Jurkat, Clone E6-1 (cell line): Measurements from ENCODE around the gene CSMD2.

Source experiments
- DNase-seq: peaks from one replicate; pipeline ENCODE4 v3.0.0-alpha.2; 2011; ENCODE audit warnings: low read depth, low spot score
- H3K4me3 ChIP-seq: 2 replicates; pipeline ENCODE4 v1.5.1; 2011; ENCODE audit warnings: mild to moderate bottlenecking, low read length, control low read depth, moderate library complexity

Gene CSMD2

DNA sequence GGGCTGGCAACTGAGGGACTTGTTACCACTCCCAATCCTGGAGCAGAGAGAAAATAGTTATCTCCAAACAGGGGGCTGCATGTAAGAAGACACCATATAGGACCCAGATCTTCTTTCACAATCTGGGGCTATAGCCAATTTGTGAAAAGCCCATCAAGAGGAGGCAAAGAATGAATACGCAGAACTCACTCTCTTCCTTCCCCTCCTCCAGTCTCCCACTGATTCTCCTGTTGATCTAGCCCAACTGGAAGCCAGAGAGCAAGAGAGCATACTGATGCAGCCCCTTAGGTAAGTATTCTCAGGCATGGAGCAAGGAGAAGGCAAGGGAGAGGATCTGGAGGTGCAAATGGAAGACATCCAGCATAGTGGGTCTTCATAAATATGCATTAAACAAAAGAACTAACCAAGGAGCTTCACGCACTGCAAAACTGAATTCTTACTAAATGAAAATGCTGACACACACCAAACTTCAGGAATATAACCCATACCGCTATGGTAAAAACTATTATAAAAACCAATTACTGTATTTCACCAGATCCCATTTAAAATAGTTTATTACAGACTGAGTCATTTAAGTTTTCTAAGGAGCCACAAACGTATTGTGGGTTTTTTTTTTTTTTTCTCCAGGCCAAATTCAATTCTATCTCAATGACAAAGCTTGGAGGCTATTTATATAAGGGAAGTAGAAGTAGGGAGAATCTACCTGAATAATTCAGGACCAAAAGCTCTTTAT, 316.7 kb downstream of the CSMD2 start:
- DNase-seq: no peak
- H3K4me3 ChIP-seq: no peak overlapping the region

DNA sequence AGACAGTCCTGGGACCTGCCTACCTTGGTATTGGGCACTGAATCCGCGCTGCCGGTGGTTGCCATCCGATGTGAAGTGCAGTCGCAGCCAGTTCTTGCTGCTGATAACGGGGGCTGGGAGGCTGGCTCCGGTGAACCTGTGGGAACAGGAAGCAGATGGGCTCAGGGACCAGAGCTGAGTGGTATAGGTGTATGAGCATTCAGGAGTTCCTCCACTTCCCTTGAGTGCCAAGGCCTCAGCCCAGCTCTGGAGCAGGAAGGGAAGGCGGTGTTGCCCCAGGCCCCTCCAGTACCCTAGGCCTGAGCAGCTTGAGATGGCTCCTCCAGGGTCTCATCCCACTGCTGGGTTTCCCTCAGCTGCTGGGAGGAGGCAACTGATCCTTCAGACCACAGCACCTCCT, 318.2 kb downstream of the CSMD2 start:
- H3K4me3 ChIP-seq: no peak overlapping the region
- DNase-seq: no peak

DNA sequence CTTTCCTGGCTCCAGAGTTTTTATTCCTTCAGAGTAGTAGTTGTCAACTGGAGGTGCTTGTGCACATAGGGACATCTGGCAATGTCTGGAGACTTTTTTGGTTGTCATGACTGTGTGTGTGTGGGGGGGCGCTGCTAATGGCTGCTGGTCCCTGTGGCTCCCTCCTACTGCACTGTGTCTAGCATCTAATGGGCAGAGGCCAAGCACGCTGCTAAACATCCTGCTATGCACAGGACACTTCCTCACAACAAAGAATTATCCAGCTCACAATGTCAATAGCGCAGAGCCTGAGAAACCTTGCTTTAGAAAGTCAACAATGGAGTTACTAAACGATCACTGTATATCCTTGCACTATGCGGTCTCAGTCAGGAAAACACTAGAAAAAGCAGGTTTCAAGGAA, 320.9 kb downstream of the CSMD2 start:
- no peak overlapping the region for H3K4me3 ChIP-seq
- no peak for DNase-seq

DNA sequence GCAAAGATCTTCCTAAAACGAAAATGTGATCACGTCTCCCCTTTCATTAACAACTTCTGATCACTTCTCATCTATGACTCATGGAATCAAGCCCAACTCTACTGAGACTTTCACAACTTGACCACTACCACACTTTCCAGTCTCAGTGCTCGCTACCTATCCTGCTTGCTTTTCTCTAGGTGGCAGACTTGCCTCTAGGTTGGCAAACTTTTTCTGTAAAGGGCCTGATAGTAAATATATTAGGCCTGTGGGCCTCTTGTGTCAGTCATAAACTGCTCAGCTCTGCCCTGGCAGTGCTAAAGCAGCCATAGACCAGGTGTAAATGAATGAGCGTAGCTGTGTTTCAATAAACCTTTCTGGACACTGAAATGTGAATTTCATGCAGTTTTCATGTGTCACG, 322.7 kb downstream of the CSMD2 start:
- DNase-seq: no peak
- H3K4me3 ChIP-seq: no peak overlapping the region

DNA sequence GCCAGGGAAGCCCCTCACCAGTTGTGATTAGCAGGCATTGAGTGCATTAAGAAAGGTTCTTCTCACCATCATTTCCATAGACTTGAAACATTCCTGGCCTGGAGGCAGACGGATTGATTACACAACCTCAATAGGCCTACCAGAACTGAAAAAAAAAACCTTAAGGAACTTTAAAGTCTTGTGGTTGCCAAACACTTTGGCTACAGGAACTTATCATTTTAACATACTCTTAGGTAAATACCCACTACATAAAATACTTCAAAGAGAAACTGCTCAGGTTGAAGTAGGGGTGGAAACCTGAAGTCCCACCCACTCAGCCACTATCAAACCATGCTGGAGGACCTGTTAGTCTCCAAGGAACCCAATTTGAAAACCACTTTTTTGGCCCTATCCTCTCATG, 323.5 kb downstream of the CSMD2 start:
- no peak overlapping the region for H3K4me3 ChIP-seq
- no peak for DNase-seq

DNA sequence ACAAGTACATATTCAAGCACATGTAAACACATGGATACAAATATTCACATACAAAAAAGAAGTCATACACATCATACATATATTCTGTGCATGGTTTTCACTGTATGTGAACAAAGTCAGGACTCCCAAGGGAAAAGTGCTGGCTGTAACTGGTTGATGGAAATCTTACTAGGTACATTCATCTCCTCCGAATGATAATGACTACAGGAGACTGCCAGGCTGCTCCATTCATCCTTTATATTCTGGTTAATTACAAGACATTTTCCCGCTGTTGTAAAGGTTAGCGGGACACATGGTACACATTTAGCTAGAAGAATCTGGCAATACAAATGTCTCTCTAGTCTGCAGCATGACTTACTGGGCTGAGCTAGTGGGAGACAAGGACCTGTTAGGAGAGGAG, 327.4 kb downstream of the CSMD2 start:
- no peak for DNase-seq
- H3K4me3 ChIP-seq: no peak overlapping the region

DNA sequence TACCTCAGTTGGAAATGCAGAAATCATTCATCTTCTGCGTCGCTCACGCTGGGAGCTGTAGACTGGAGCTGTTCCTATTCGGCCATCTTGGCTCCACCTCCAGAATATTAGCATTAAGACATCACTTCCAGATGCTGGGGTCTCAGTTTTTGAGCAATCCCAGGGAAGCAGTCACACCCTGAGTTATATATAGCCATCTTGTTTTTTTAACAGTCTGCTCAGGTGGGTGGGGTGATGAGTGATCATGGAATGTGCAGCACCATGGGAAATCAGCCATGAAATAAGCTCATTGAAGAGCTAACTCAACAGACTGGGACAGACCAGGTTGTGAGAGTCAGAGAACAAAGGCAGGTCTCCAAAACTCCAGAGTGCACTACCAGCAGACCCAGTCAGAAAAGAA, 328.1 kb downstream of the CSMD2 start:
- no peak overlapping the region for H3K4me3 ChIP-seq
- no peak for DNase-seq

DNA sequence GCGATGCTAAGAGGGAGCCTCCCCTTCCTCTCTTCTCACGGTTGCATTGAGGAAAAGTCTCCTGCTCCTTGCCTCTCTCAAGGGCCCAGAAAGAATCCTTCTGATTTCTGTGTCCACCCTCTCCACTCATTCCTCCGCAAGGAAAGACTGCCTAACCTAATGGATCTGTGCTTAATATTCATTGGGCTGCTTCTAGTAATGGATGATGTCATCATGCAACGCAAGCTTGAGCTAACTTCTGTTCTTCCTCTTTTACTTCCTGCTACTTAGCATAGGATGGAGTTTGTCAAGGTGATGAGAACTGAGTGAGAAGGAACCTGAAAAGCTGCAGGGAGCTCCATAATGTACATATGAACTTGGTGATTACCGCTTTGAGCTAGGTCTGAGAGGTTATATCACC, 336.4 kb downstream of the CSMD2 start:
- no peak overlapping the region for H3K4me3 ChIP-seq
- DNase-seq: no peak

DNA sequence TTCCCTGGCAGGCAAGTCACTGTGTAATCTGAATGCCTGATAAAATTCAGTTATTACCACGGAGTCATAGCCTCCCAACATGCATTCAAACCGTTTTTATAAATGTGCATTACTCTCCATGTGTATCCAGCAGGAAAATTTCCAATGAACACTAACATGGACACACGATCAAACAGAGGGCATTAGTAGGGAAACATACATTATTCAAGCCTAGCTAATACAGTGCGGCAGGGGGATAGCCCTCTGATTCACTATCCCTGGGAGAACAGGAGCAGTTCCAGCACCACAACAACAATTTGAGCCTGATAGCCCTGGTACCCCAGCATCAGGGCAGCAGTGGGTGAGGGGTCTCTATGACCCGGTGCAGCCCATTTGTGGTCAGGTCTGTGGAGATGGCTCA, 337.0 kb downstream of the CSMD2 start:
- DNase-seq: no peak
- no peak overlapping the region for H3K4me3 ChIP-seq

DNA sequence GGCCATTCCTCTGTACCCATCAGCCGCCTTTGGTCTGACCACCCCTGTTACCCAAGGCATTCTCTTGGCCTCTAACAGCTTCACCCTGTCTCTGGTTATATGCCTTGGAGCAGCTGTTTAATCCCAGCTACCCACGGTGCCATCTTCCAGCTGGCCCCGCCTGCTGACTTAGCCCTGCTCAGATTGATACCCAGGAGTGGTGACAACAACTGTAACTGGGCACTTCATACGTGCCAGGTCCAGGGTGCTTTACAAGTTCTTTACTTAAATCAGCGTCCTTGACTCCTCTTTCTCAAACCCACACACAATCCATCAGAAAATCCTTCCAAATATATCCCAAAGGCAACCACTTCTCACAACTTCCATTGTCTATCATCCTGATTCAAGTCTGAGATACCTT, 338.3 kb downstream of the CSMD2 start:
- no peak overlapping the region for H3K4me3 ChIP-seq
- no peak for DNase-seq

DNA sequence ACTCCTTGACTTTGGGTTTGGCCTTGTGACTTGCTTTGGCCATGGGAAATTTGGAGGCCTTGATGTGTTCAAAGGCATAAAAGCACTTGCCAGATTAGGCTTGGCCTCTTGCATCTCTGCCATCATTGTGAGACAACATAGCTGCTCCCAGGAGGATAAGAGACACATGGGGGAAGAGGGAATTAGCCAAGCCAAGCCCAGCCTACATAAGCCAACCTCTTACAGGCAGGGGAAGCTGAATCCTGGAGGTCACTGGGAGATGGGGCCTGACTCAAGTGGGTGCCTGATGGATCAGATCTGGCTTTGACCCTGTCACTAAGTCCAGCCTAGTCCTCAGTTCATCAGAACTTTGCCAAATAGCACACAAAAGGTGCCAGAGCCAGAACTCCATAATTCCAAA, 338.7 kb downstream of the CSMD2 start:
- no peak overlapping the region for H3K4me3 ChIP-seq
- no peak for DNase-seq

DNA sequence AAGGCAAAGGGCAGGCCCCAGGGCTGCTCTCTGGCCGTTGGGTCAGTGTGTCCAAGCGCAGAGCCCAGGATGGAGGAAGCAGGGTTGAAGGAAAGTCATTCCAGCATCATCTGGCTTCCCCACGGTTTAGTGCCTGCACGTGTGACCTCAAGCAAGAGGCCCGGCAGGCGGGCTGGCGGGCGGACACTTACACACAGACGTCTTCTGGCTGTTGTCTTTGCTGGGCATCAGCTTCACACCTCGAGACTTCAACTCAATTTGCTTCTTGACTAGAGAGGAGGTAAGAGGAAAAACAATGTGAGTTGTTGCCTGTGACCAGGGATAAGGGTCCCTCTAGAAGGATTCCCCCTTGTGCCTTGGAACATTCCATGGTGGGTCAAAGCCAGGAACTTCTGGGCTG, 339.5 kb downstream of the CSMD2 start:
- DNase-seq: no peak

DNA sequence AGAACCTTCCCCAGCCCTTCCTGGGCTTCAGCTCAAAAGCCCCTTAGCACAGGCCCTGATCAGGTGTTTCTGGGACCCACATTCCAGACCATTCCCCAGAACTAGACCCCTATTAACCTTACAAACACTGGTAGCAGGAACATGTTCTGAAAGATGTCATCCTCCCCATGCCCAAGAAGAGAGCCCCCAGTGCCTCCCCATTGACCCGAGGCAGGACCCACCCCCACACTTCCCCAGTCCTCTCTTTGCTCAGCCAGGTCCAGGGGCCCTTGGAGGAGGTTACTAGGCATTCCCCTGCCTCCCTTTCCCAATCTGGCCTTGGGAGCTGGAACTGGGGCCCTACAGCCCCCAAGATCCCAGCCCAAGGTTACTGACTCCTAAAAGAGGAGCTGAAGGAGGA, 340.1 kb downstream of the CSMD2 start:
- H3K4me3 ChIP-seq: no peak overlapping the region
- DNase-seq: no peak

More for the DNA sequence above, 339.5 kb downstream of the CSMD2 start:
- no peak overlapping the region for H3K4me3 ChIP-seq

DNA sequence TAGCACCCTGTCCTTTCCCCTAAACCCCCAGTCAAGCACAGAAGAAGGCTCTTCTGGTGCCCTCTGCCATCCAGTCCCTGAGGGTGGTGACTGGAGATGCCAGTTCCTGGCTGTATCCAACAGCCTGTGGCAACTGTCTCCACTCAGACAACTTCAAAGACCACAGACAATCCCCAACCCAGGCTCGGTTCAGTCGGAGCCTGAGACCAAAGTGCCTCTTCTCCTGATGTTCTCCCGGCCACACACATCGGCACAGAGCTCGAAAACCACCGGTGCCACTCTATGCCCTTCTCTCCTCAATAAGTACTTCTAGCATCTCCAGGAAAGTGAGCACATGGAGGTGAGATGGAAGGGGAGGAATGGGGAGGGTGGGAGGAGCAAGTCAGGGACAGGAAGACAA, 340.7 kb downstream of the CSMD2 start:
- no peak overlapping the region for H3K4me3 ChIP-seq
- no peak for DNase-seq

DNA sequence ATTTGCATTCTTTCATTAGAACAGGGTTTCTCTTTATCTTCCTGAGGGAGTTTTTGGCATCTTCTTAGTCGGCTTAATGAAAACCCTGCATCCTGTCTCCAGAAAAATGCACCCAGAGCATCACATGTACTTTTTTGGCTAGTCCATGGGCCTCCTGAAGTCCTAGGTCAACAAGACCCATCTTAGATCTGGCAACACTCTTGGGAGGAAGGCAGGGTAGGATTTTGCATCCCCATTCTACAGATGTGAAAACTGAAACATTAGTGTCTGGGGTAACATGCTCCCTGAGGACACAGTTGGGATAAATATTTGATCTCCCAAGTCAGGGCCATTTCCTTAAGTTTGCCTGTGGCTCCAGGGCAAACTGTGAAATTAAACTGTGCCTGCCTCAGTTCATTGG, 341.2 kb downstream of the CSMD2 start:
- DNase-seq: no peak
- no peak overlapping the region for H3K4me3 ChIP-seq

DNA sequence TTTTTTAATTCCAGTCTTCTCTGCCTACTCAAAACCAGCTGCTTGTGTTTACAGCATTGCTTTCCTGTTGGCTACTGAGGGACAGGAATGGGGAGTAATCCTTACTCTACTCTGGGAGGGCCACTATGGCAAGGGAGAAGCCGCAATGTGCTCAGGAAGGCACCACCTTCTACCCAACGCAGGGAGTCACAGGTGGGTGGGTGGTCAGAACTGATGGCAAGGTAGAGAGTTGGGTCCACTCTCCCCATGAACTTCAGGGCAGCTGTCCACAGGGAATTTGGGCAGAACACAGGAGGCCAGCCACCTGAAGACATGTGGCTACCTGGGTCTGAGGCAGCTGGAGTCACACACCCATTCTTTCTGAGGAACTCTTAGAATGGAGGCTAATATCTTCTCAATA, 341.6 kb downstream of the CSMD2 start:
- DNase-seq: no peak
- H3K4me3 ChIP-seq: no peak overlapping the region

DNA sequence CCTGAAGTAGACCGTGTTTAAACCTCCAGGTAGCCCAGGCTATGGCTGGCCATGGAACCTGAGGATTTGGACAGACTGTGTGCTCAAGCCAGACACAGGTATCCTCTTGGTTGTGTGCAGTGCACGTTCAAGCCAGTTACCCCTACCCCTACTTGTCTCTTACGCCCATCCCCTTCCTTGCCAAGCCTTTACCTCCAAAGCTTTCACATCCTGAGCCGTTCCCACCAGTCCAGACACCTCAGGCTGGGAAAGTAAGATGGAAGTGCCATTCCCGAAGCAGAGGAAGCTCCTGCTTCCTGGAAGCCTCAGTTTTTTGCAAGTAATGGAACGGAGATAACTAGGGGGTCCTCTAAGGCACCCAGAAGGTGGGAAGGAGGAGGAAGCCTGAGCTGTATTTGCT, 342.6 kb downstream of the CSMD2 start:
- no peak overlapping the region for H3K4me3 ChIP-seq

DNA sequence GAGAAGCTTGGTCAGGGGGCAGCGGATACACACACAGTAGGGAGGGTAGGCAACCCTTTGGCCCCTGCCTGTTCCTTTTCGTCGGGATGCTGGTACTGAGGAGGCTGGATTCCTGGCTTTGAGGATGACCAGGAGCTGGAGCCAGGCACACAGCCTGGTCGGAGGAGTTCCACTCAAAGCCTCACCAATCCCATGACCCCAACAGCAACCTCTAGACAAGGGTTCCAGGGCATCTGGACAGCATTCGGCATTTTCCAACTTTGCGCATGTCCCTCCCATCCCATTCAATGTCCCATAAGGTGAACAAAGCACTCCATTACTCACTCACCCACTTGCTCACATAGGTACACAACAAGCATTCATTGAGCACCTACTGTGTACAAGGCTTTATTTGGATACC, 343.7 kb downstream of the CSMD2 start:
- no peak for DNase-seq
- H3K4me3 ChIP-seq: no peak overlapping the region

More for the DNA sequence above, 342.6 kb downstream of the CSMD2 start:
- no peak for DNase-seq

DNA sequence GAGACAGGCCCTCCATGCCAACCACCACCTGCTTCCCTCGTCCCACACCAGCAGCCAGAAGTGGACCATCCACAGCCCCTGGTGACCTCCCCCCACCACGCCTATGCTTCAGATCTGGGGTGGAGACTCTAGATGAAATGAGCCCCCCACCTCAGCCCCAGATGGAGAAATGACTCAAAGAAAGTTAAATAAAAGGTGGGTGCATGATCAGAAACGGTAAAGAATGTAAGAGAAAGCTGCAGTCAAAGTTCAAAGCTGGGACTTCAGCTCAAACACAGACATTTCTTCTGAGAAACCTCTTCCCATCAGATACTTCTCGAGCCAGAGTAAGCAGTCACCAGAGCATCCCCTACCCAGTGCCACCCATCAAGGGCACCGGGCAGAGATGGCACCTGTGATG, 344.2 kb downstream of the CSMD2 start:
- no peak for DNase-seq
- H3K4me3 ChIP-seq: no peak overlapping the region

DNA sequence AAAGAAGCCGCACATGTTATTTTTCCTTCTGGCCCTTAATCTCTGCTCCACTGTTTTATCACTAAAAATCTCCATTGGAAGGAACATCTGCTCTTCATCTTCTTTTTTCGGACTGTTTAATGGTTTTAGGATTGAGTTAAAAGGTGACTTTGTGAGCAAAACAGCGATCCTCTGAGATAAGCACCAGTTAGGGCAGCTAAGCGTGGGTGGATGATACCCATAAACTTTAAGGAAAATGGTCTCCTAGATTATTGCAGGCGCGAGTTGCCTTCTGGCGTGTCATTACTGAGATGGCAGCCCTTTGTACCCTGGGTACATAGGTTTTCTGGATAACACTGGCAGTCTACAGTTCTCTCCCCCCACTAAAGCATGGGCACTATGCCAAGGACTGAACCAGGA, 345.1 kb downstream of the CSMD2 start:
- no peak for DNase-seq

DNA sequence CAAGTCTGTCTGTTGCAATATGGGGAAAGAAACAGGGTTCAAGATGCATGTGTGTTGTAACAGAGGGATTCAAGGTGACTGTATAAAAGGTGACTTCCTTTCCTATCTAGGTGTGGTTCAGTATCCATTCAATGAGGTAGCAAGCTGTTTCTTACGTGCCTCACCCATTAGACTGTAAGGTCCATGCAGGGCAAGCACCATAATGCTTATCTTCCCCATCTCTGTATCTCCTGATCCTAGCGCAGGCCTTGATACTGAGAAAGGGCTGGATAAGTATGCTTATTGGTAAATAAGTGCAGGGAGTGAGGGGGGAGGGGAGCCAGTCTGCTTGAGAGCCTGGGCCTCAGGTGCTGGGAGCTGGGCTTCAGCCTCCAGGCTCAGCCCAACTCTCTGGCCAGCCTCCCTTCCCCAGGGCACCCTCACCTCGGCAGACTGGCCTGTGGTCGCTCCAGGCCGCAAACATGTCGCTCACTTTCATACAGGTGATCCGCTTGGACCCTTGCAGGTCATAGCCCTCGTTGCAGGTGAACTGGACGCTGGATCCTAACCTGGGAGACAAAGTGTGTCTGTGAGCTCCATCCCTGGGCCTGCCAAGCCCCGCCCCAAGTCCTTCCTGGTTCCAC, 345.6 kb downstream of the CSMD2 start:
- no peak for DNase-seq
- H3K4me3 ChIP-seq: no peak overlapping the region

More for the DNA sequence above, 345.1 kb downstream of the CSMD2 start:
- no peak overlapping the region for H3K4me3 ChIP-seq
